ENCODE data around the gene FRMD4B. TPM values are rescaled to one million over a fixed set of nuclear protein-coding genes. Genes with fewer than 3 reads are reported as not detected.

Gene FRMD4B
- total RNA-seq, 1 donor from 2014 or later: 17.3 TPM

DNA sequence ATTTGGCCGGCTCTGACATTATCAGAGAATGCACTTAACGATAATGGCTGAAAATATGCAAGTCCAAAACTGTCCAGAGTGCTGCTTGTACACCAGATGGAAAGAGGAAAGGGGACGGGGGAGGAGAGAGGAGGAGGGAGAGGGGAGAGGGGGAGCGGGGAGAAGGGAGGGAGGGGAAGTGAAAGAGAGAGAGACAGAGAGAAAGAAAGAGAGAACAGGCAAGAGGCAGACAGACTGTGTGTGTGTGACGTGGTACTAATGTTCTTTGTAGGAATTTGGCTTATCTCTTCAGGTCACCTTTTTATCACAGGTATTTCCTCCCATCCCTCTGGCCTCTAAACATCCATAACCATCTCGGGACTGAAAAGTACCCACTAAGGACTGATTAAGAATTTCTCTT lies 188.4 kb downstream of the FRMD4B start:
- Histone ChIP-seq H3F3A (ENCODE audit: low read depth) (no peaks in the 10 kb centered on the region), H3K27ac (no peak overlapping the region), H3K36me3 (no peaks in the 10 kb centered on the region), H3K27me3 (no peaks in the 10 kb centered on the region), H4K20me1 (ENCODE audit: low read depth) (no peaks in the 10 kb centered on the region), H2AFZ (replicated peaks) (no peak overlapping the region), H3K4me3 (no peak overlapping the region), H3K4me1 (peaks cover 15% of the 10 kb centered on the region), H3K9me3 (ENCODE audit: low read depth) (no peaks in the 10 kb centered on the region), H3K9ac (no peak overlapping the region), H3K79me2 (ENCODE audit: low read depth) (no peaks in the 10 kb centered on the region), H3K4me2 (no peak overlapping the region)
- Mint-ChIP-seq H3K27ac (no peak overlapping the region), H3K27me3 (ENCODE audit: insufficient read depth, low read depth) (no peaks in the 10 kb centered on the region), H3K9me3 (no peaks in the 10 kb centered on the region), H3K4me3 (no peak overlapping the region), H3K36me3 (peaks cover 18% of the 10 kb centered on the region), H3K4me1 (peaks cover 20% of the 10 kb centered on the region)
- DNase-seq (ENCODE audit: low spot score): no peak
- TF ChIP-seq, protein P1, sequence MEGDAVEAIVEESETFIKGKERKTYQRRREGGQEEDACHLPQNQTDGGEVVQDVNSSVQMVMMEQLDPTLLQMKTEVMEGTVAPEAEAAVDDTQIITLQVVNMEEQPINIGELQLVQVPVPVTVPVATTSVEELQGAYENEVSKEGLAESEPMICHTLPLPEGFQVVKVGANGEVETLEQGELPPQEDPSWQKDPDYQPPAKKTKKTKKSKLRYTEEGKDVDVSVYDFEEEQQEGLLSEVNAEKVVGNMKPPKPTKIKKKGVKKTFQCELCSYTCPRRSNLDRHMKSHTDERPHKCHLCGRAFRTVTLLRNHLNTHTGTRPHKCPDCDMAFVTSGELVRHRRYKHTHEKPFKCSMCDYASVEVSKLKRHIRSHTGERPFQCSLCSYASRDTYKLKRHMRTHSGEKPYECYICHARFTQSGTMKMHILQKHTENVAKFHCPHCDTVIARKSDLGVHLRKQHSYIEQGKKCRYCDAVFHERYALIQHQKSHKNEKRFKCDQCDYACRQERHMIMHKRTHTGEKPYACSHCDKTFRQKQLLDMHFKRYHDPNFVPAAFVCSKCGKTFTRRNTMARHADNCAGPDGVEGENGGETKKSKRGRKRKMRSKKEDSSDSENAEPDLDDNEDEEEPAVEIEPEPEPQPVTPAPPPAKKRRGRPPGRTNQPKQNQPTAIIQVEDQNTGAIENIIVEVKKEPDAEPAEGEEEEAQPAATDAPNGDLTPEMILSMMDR (IDR thresholded peaks at IDR 0.05): no peak
- TF ChIP-seq EZH2phosphoT487 (IDR thresholded peaks at IDR 0.05) (no peak), EZH2 (IDR thresholded peaks at IDR 0.05) (no peak)

DNA sequence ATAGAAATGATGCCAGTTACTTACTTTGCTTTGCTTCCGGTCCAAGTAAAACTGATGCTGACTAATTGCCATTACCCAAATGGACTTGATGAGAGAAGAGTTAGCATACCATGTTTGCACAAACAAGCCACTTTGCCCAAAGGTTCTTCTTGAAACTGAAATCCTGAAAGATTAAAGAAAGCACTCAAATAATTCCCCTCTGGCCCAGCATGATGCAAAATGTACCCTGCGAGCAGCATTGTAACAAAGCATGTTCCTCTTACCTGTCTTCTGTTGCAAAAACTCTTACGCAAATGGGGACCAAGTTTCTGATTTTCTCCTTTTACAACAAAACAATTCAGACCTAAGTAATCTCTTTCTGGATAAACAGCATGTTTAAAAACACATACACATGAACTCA lies 189.0 kb downstream of the FRMD4B start:
- H3K79me2 ChIP-seq (ENCODE audit: low read depth): no peaks in the 10 kb centered on the region
- H3K9ac ChIP-seq: no peak overlapping the region
- H3K27me3 ChIP-seq: no peaks in the 10 kb centered on the region
- Mint-ChIP-seq H3K27ac (no peak overlapping the region), H3K36me3 (peaks cover 18% of the 10 kb centered on the region), H3K27me3 (ENCODE audit: insufficient read depth, low read depth) (no peaks in the 10 kb centered on the region), H3K9me3 (no peaks in the 10 kb centered on the region), H3K4me3 (no peak overlapping the region), H3K4me1 (peaks cover 19% of the 10 kb centered on the region)
- H3K27ac ChIP-seq: no peak overlapping the region
- H2AFZ ChIP-seq (replicated peaks): no peak overlapping the region
- TF ChIP-seq, protein P1 (IDR thresholded peaks at IDR 0.05): no peak
- TF ChIP-seq EZH2 (IDR thresholded peaks at IDR 0.05) (no peak), EZH2phosphoT487 (IDR thresholded peaks at IDR 0.05) (no peak)
- H3K9me3 ChIP-seq (ENCODE audit: low read depth): no peaks in the 10 kb centered on the region
- H3F3A ChIP-seq (ENCODE audit: low read depth): no peaks in the 10 kb centered on the region
- H3K36me3 ChIP-seq: no peaks in the 10 kb centered on the region
- peaks cover 15% of the 10 kb centered on the region for H3K4me1 ChIP-seq
- H4K20me1 ChIP-seq (ENCODE audit: low read depth): no peaks in the 10 kb centered on the region
- DNase-seq (ENCODE audit: low spot score): no peak
- no peak overlapping the region for H3K4me2 ChIP-seq
- no peak overlapping the region for H3K4me3 ChIP-seq

DNA sequence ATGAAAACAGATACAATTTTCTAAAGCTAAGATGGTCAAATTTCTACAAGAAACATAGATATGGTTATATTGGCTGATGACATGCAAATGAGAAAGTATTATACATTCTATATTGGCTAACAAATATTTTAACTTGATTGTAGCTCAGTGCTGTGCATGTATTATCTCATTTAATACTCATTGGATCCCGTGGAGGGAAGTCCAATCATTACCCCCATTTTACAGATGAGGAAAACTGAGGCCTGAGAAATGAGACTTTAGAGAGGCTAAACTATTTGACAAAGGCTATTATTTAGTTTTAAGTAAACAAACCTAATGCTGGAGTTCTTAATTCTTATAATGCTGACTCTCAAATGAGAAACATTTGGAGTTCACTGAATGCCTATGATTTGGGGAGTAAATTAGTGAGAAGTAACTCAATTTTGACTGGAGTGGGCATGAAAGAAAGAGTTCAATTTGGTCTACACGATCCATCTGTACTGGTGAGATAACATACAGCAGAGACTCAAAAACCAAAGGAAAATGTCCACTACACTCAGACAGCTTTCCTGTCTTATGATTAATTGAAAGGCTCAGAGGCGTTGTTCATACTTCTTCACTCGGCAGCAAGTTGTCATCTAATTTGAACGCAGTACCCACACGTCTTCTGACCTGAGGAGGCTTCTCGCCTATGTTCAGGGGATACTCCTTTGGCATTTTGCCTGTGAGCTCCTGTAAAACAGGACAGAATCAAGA lies 191.3 kb downstream of the FRMD4B start:
- H3F3A ChIP-seq (ENCODE audit: low read depth): no peaks in the 10 kb centered on the region
- Mint-ChIP-seq H3K36me3 (peaks cover 21% of the 10 kb centered on the region), H3K27me3 (ENCODE audit: insufficient read depth, low read depth) (no peaks in the 10 kb centered on the region), H3K9me3 (no peaks in the 10 kb centered on the region), H3K27ac (no peak overlapping the region), H3K4me1 (peaks cover 5% of the 10 kb centered on the region), H3K4me3 (no peak overlapping the region)
- no peaks in the 10 kb centered on the region for H3K9me3 ChIP-seq (ENCODE audit: low read depth)
- no peaks in the 10 kb centered on the region for H3K27me3 ChIP-seq
- H3K79me2 ChIP-seq (ENCODE audit: low read depth): no peaks in the 10 kb centered on the region
- no peaks in the 10 kb centered on the region for H4K20me1 ChIP-seq (ENCODE audit: low read depth)
- H3K27ac ChIP-seq: no peak overlapping the region
- H2AFZ ChIP-seq (replicated peaks): no peak overlapping the region
- H3K36me3 ChIP-seq: no peaks in the 10 kb centered on the region
- TF ChIP-seq, protein P1 (IDR thresholded peaks at IDR 0.05): no peak
- TF ChIP-seq EZH2phosphoT487 (IDR thresholded peaks at IDR 0.05): no peak
- no peak for TF ChIP-seq EZH2 (IDR thresholded peaks at IDR 0.05)
- DNase-seq (ENCODE audit: low spot score): no peak
- H3K4me3 ChIP-seq: no peak overlapping the region
- peaks cover 4% of the 10 kb centered on the region for H3K4me1 ChIP-seq
- no peak overlapping the region for H3K9ac ChIP-seq
- H3K4me2 ChIP-seq: no peak overlapping the region

All from neural progenitor cell (in vitro differentiated cells).